Measurements from ENCODE around the gene EFCAB9. TPM values are rescaled to one million over a fixed set of nuclear protein-coding genes. Genes with fewer than 3 reads are reported as not detected.
A peak's percentile ranks its signal among the peaks of the same experiment; 100 is the strongest.

Gene EFCAB9
- polyA plus RNA-seq, 1 donor from 2014 or later, result not detected

- peak overlapping the region; percentile 59 for H3K4me2 ChIP-seq (ENCODE audit: low read length)
- H3F3A ChIP-seq (ENCODE audit: insufficient read depth, low read length, poor library complexity, severe bottlenecking), result no peaks in the 10 kb centered on the region
- no peaks in the 10 kb centered on the region for H4K20me1 ChIP-seq (ENCODE audit: insufficient read depth)
- peak overlapping the region; percentile 97 for H3K4me3 ChIP-seq (ENCODE audit: low read length)
- no peaks in the 10 kb centered on the region for H3K36me3 ChIP-seq (ENCODE audit: insufficient read depth, low read length)
- H2AFZ ChIP-seq (ENCODE audit: low read depth, low read length), result peak overlapping the region; percentile 45
- TF ChIP-seq TAF1 (IDR thresholded peaks at IDR 0.05; ENCODE audit: low read depth), result no peak
- TF ChIP-seq, protein P1, sequence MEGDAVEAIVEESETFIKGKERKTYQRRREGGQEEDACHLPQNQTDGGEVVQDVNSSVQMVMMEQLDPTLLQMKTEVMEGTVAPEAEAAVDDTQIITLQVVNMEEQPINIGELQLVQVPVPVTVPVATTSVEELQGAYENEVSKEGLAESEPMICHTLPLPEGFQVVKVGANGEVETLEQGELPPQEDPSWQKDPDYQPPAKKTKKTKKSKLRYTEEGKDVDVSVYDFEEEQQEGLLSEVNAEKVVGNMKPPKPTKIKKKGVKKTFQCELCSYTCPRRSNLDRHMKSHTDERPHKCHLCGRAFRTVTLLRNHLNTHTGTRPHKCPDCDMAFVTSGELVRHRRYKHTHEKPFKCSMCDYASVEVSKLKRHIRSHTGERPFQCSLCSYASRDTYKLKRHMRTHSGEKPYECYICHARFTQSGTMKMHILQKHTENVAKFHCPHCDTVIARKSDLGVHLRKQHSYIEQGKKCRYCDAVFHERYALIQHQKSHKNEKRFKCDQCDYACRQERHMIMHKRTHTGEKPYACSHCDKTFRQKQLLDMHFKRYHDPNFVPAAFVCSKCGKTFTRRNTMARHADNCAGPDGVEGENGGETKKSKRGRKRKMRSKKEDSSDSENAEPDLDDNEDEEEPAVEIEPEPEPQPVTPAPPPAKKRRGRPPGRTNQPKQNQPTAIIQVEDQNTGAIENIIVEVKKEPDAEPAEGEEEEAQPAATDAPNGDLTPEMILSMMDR (IDR thresholded peaks at IDR 0.05; ENCODE audit: poor library complexity, severe bottlenecking), result peak; percentile 9
- no peaks in the 10 kb centered on the region for H3K79me2 ChIP-seq (replicated peaks; ENCODE audit: insufficient read depth, low read length)
- no peaks in the 10 kb centered on the region for H3K9me2 ChIP-seq (ENCODE audit: insufficient read depth, low read length)
- H3K9ac ChIP-seq (ENCODE audit: low read length), result peak overlapping the region; percentile 66
- no peak overlapping the region for H3K27ac ChIP-seq (ENCODE audit: low read length)
- H3K27me3 ChIP-seq (ENCODE audit: insufficient read depth, low read depth, low read length), result peaks cover 13% of the 10 kb centered on the region
- no peaks in the 10 kb centered on the region for H3K9me3 ChIP-seq (ENCODE audit: low read length)
Observed at GRCh38 chr5:172188893-172189692, 4.9 kb upstream of the EFCAB9 start.

- no peak overlapping the region for H3K9ac ChIP-seq (ENCODE audit: low read length)
- H3K27me3 ChIP-seq (ENCODE audit: insufficient read depth, low read depth, low read length), result peaks cover 13% of the 10 kb centered on the region
- H4K20me1 ChIP-seq (ENCODE audit: insufficient read depth), result no peaks in the 10 kb centered on the region
- no peak overlapping the region for H3K27ac ChIP-seq (ENCODE audit: low read length)
- H3K9me2 ChIP-seq (ENCODE audit: insufficient read depth, low read length), result no peaks in the 10 kb centered on the region
- no peak overlapping the region for H2AFZ ChIP-seq (ENCODE audit: low read depth, low read length)
- H3K36me3 ChIP-seq (ENCODE audit: insufficient read depth, low read length), result no peaks in the 10 kb centered on the region
- H3F3A ChIP-seq (ENCODE audit: insufficient read depth, low read length, poor library complexity, severe bottlenecking), result no peaks in the 10 kb centered on the region
- H3K4me2 ChIP-seq (ENCODE audit: low read length), result no peak overlapping the region
- H3K4me3 ChIP-seq (ENCODE audit: low read length), result no peak overlapping the region
- no peaks in the 10 kb centered on the region for H3K9me3 ChIP-seq (ENCODE audit: low read length)
- TF ChIP-seq MXI1 (conservative IDR thresholded peaks at IDR 0.05; ENCODE audit: poor library complexity, severe bottlenecking) (no peak), SMC3 (conservative IDR thresholded peaks at IDR 0.05; ENCODE audit: poor library complexity) (no peak)
- TF ChIP-seq, protein P2, sequence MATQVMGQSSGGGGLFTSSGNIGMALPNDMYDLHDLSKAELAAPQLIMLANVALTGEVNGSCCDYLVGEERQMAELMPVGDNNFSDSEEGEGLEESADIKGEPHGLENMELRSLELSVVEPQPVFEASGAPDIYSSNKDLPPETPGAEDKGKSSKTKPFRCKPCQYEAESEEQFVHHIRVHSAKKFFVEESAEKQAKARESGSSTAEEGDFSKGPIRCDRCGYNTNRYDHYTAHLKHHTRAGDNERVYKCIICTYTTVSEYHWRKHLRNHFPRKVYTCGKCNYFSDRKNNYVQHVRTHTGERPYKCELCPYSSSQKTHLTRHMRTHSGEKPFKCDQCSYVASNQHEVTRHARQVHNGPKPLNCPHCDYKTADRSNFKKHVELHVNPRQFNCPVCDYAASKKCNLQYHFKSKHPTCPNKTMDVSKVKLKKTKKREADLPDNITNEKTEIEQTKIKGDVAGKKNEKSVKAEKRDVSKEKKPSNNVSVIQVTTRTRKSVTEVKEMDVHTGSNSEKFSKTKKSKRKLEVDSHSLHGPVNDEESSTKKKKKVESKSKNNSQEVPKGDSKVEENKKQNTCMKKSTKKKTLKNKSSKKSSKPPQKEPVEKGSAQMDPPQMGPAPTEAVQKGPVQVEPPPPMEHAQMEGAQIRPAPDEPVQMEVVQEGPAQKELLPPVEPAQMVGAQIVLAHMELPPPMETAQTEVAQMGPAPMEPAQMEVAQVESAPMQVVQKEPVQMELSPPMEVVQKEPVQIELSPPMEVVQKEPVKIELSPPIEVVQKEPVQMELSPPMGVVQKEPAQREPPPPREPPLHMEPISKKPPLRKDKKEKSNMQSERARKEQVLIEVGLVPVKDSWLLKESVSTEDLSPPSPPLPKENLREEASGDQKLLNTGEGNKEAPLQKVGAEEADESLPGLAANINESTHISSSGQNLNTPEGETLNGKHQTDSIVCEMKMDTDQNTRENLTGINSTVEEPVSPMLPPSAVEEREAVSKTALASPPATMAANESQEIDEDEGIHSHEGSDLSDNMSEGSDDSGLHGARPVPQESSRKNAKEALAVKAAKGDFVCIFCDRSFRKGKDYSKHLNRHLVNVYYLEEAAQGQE (IDR thresholded peaks at IDR 0.05; ENCODE audit: borderline replicate concordance), result no peak
- H3K79me2 ChIP-seq (replicated peaks; ENCODE audit: insufficient read depth, low read length), result no peaks in the 10 kb centered on the region
Observed at GRCh38 chr5:172189693-172190296, 4.2 kb upstream of the EFCAB9 start.

Data from neural cell (in vitro differentiated cells).